Astrocyte of the spinal cord (primary cell): Measurements from ENCODE around the gene PNPLA7.

Experiments used
- DNase-seq: peaks from one replicate; pipeline ENCODE4 v3.0.0; 2011; ENCODE audit warnings: low read depth, low spot score
- H3K4me3 ChIP-seq: 2 replicates; pipeline ENCODE4 v1.5.1; 2011; ENCODE audit warnings: low read depth, mild to moderate bottlenecking, low read length, moderate library complexity
- CTCF ChIP-seq: IDR thresholded peaks from 2 replicates; pipeline ENCODE4 v1.5.1; 2012; ENCODE audit warnings: low read depth, mild to moderate bottlenecking, low read length, inconsistent platforms
- in situ Hi-C: cut with HindIII; loops from 2 replicates; pipeline ENCODE4 v1.10.0; 2017; ENCODE audit warnings: low sequenced_read_pairs

Gene PNPLA7

GRCh38 chr9:137589441-137590122 lies 39.4 kb upstream of the PNPLA7 start:
- in situ Hi-C loops, result no loop called here
- no peak for DNase-seq
- TF ChIP-seq CTCF, result no peak
- peak overlapping the region; percentile 55 for H3K4me3 ChIP-seq

- in situ Hi-C loops, result no loop called here
- H3K4me3 ChIP-seq, result peak overlapping the region; percentile 55
- DNase-seq, result no peak
- TF ChIP-seq CTCF, result no peak
Observed at GRCh38 chr9:137588891-137589290, 38.7 kb upstream of the PNPLA7 start.

- in situ Hi-C loops, result no loop called here
- no peak for DNase-seq
- TF ChIP-seq CTCF, result no peak
- no peak overlapping the region for H3K4me3 ChIP-seq
Observed at GRCh38 chr9:137588311-137588710, 38.1 kb upstream of the PNPLA7 start.

- DNase-seq, result no peak
- no peak for TF ChIP-seq CTCF
- in situ Hi-C loops, result no loop called here
- no peak overlapping the region for H3K4me3 ChIP-seq
Observed at GRCh38 chr9:137586854-137587253, 36.7 kb upstream of the PNPLA7 start.

- DNase-seq, result no peak
- no peak for TF ChIP-seq CTCF
- in situ Hi-C loops, result no loop called here
- H3K4me3 ChIP-seq, result no peak overlapping the region
Observed at GRCh38 chr9:137583957-137584356, 33.8 kb upstream of the PNPLA7 start.

GRCh38 chr9:137583347-137583746 lies 33.1 kb upstream of the PNPLA7 start:
- no peak for TF ChIP-seq CTCF
- H3K4me3 ChIP-seq, result no peak overlapping the region
- in situ Hi-C loops, result no loop called here
- no peak for DNase-seq
